ENCODE results near the gene KRT3. TPM values are rescaled to one million over a fixed set of nuclear protein-coding genes. Genes with fewer than 3 reads are reported as not detected.

Gene KRT3
- polyA plus RNA-seq, 4 donors, result not detected

- no peak for DNase-seq (ENCODE audit: low read depth in 4 of 4, low spot score in 2 of 4)
These were observed 8.4 kb downstream of the KRT3 start for GRCh38 chr12:52787324-52788191.

- DNase-seq (ENCODE audit: low read depth in 4 of 4, low spot score in 2 of 4), result no peak
These were observed 11.0 kb downstream of the KRT3 start for GRCh38 chr12:52784909-52785308.

GRCh38 chr12:52783563-52784316, 12.2 kb downstream of the KRT3 start:
- no peak for DNase-seq (ENCODE audit: low read depth in 4 of 4, low spot score in 2 of 4)

GRCh38 chr12:52782502-52782901, 13.4 kb downstream of the KRT3 start:
- DNase-seq (ENCODE audit: low read depth in 4 of 4, low spot score in 2 of 4), result no peak

- DNase-seq (ENCODE audit: low read depth in 4 of 4, low spot score in 2 of 4), result no peak
These were observed 14.4 kb downstream of the KRT3 start for GRCh38 chr12:52781399-52782082.

- no peak for DNase-seq (ENCODE audit: low read depth in 4 of 4, low spot score in 2 of 4)
These were observed 16.0 kb downstream of the KRT3 start for GRCh38 chr12:52779914-52780313.

- DNase-seq (ENCODE audit: low read depth in 4 of 4, low spot score in 2 of 4), result no peak
These were observed 17.1 kb downstream of the KRT3 start for GRCh38 chr12:52778833-52779232.

GRCh38 chr12:52777566-52777965, 18.4 kb downstream of the KRT3 start:
- no peak for DNase-seq (ENCODE audit: low read depth in 4 of 4, low spot score in 2 of 4)

GRCh38 chr12:52776913-52777395, 19.0 kb downstream of the KRT3 start, which contains the start of gene KRT76:
Gene KRT76 (minus strand): TSS chr12:52777345. CDS start chr12:52777291, 54 bp downstream.
- DNase-seq (ENCODE audit: low read depth in 4 of 4, low spot score in 2 of 4), result no peak

- no peak for DNase-seq (ENCODE audit: low read depth in 4 of 4, low spot score in 2 of 4)
These were observed 19.5 kb downstream of the KRT3 start for GRCh38 chr12:52776435-52776834.

GRCh38 chr12:52774629-52775250, 21.2 kb downstream of the KRT3 start:
- DNase-seq (ENCODE audit: low read depth in 4 of 4, low spot score in 2 of 4), result no peak

- DNase-seq (ENCODE audit: low read depth in 4 of 4, low spot score in 2 of 4), result no peak
These were observed 23.1 kb downstream of the KRT3 start for GRCh38 chr12:52772772-52773171.

GRCh38 chr12:52772188-52772587, 23.7 kb downstream of the KRT3 start:
- no peak for DNase-seq (ENCODE audit: low read depth in 4 of 4, low spot score in 2 of 4)

- DNase-seq (ENCODE audit: low read depth in 4 of 4, low spot score in 2 of 4), result no peak
These were observed 24.4 kb downstream of the KRT3 start for GRCh38 chr12:52771505-52771904.

GRCh38 chr12:52771088-52771487, 24.8 kb downstream of the KRT3 start:
- no peak for DNase-seq (ENCODE audit: low read depth in 4 of 4, low spot score in 2 of 4)

- DNase-seq (ENCODE audit: low read depth in 4 of 4, low spot score in 2 of 4), result no peak
These were observed 26.0 kb downstream of the KRT3 start for GRCh38 chr12:52769946-52770345.

- DNase-seq (ENCODE audit: low read depth in 4 of 4, low spot score in 2 of 4), result no peak
These were observed 26.6 kb downstream of the KRT3 start for GRCh38 chr12:52769354-52769753.

GRCh38 chr12:52768479-52769200, 27.3 kb downstream of the KRT3 start:
- DNase-seq (ENCODE audit: low read depth in 4 of 4, low spot score in 2 of 4), result no peak

GRCh38 chr12:52767427-52767826, 28.5 kb downstream of the KRT3 start:
- no peak for DNase-seq (ENCODE audit: low read depth in 4 of 4, low spot score in 2 of 4)

- no peak for DNase-seq (ENCODE audit: low read depth in 4 of 4, low spot score in 2 of 4)
These were observed 28.9 kb downstream of the KRT3 start for GRCh38 chr12:52767020-52767379.
